KOPT-K1 (cell line): ENCODE measurements around the gene NOS1AP.
"Not testable (repeated sequence)": the region's sequence is repeated elsewhere in the genome, so short reads cannot be mapped to it uniquely, and the experiment has no call there.

Experiments used
- H3K27ac ChIP-seq: fragments of 200-600 bp; sonication (generic); 2 replicates; pipeline ENCODE4 v1.5.1; 2016; ENCODE audit warnings: antibody characterized with exemption, mild to moderate bottlenecking, low read depth, low read length; ENCODE audit not compliant: poor library complexity, severe bottlenecking
- H3K36me3 ChIP-seq: fragments of 200-600 bp; sonication (generic); 2 replicates; pipeline ENCODE4 v1.5.1; 2017; ENCODE audit warnings: antibody characterized with exemption, mild to moderate bottlenecking, low read length, moderate library complexity; ENCODE audit not compliant: insufficient read depth
- H3K9me3 ChIP-seq: fragments of 200-600 bp; sonication (generic); 2 replicates; pipeline ENCODE4 v1.5.1; 2017; ENCODE audit warnings: antibody characterized with exemption, low read length, mild to moderate bottlenecking; ENCODE audit not compliant: insufficient read depth, poor library complexity, severe bottlenecking

NOS1AP gene

GRCh38 chr1:162333991-162334390 is 264.5 kb downstream of the NOS1AP start:
- Histone ChIP-seq H3K27ac (no peak overlapping the region), H3K36me3 (no peaks in the 10 kb centered on the region), H3K9me3 (no peaks in the 10 kb centered on the region)

- H3K27ac ChIP-seq, result no peak overlapping the region
- no peaks in the 10 kb centered on the region for H3K9me3 ChIP-seq
- no peaks in the 10 kb centered on the region for H3K36me3 ChIP-seq
Observed at GRCh38 chr1:162335126-162335525, 265.6 kb downstream of the NOS1AP start.

- no peak overlapping the region for H3K27ac ChIP-seq
- no peaks in the 10 kb centered on the region for H3K9me3 ChIP-seq
- no peaks in the 10 kb centered on the region for H3K36me3 ChIP-seq
Observed at GRCh38 chr1:162336621-162337285, 267.3 kb downstream of the NOS1AP start.

- H3K27ac ChIP-seq, result no peak overlapping the region
- H3K36me3 ChIP-seq, result no peaks in the 10 kb centered on the region
- H3K9me3 ChIP-seq, result no peaks in the 10 kb centered on the region
Observed at GRCh38 chr1:162342452-162342983, 273.0 kb downstream of the NOS1AP start.

- H3K27ac ChIP-seq, result no peak overlapping the region
- H3K9me3 ChIP-seq, result no peaks in the 10 kb centered on the region
Observed at GRCh38 chr1:162343470-162343869, 274.0 kb downstream of the NOS1AP start.

GRCh38 chr1:162347281-162347680 is 277.8 kb downstream of the NOS1AP start:
- Histone ChIP-seq H3K27ac (no peak overlapping the region), H3K36me3 (no peaks in the 10 kb centered on the region), H3K9me3 (no peaks in the 10 kb centered on the region)

More at GRCh38 chr1:162343470-162343869, 274.0 kb downstream of the NOS1AP start:
- H3K36me3 ChIP-seq, result no peaks in the 10 kb centered on the region

GRCh38 chr1:162349635-162350330 is 280.3 kb downstream of the NOS1AP start:
- Histone ChIP-seq H3K9me3 (no peaks in the 10 kb centered on the region), H3K36me3 (no peaks in the 10 kb centered on the region), H3K27ac (no peak overlapping the region)

GRCh38 chr1:162351246-162351842 is 281.9 kb downstream of the NOS1AP start:
- Histone ChIP-seq H3K27ac (no peak overlapping the region), H3K9me3 (no peaks in the 10 kb centered on the region), H3K36me3 (no peaks in the 10 kb centered on the region)

GRCh38 chr1:162351874-162352273 is 282.4 kb downstream of the NOS1AP start:
- H3K36me3 ChIP-seq, H3K9me3 ChIP-seq, H3K27ac ChIP-seq: not testable (repeated sequence)

GRCh38 chr1:162353078-162353477 is 283.6 kb downstream of the NOS1AP start:
- Histone ChIP-seq H3K27ac (no peak overlapping the region), H3K36me3 (no peaks in the 10 kb centered on the region)

GRCh38 chr1:162353702-162354101 is 284.2 kb downstream of the NOS1AP start:
- Histone ChIP-seq H3K36me3 (no peaks in the 10 kb centered on the region), H3K27ac (no peak overlapping the region), H3K9me3 (no peaks in the 10 kb centered on the region)

More at GRCh38 chr1:162353078-162353477, 283.6 kb downstream of the NOS1AP start:
- H3K9me3 ChIP-seq, result no peaks in the 10 kb centered on the region

- Histone ChIP-seq H3K36me3 (no peaks in the 10 kb centered on the region), H3K9me3 (no peaks in the 10 kb centered on the region), H3K27ac (no peak overlapping the region)
Observed at GRCh38 chr1:162357681-162358266, 288.3 kb downstream of the NOS1AP start.

GRCh38 chr1:162358928-162359327 is 289.4 kb downstream of the NOS1AP start:
- no peaks in the 10 kb centered on the region for H3K36me3 ChIP-seq
- no peaks in the 10 kb centered on the region for H3K9me3 ChIP-seq
- no peak overlapping the region for H3K27ac ChIP-seq

GRCh38 chr1:162359523-162360236 is 290.2 kb downstream of the NOS1AP start:
- Histone ChIP-seq H3K27ac (no peak overlapping the region), H3K9me3 (no peaks in the 10 kb centered on the region), H3K36me3 (no peaks in the 10 kb centered on the region)
